NOMO-1 (cell line): Measurements from ENCODE around the gene TRIM8.
A peak's percentile ranks its signal among the peaks of the same experiment; 100 is the strongest.

Experiments used
- DNase-seq, 2 experiments: peaks; one replicate each; lab custom pipeline; 2025; ENCODE audit not compliant: unreplicated experiment in 2 of 2; lab: John Stamatoyannopoulos, UW

The TRIM8 gene

GRCh38 chr10:102631525-102632393 is 12.5 kb upstream of the TRIM8 start:
- no peak for DNase-seq

DNA sequence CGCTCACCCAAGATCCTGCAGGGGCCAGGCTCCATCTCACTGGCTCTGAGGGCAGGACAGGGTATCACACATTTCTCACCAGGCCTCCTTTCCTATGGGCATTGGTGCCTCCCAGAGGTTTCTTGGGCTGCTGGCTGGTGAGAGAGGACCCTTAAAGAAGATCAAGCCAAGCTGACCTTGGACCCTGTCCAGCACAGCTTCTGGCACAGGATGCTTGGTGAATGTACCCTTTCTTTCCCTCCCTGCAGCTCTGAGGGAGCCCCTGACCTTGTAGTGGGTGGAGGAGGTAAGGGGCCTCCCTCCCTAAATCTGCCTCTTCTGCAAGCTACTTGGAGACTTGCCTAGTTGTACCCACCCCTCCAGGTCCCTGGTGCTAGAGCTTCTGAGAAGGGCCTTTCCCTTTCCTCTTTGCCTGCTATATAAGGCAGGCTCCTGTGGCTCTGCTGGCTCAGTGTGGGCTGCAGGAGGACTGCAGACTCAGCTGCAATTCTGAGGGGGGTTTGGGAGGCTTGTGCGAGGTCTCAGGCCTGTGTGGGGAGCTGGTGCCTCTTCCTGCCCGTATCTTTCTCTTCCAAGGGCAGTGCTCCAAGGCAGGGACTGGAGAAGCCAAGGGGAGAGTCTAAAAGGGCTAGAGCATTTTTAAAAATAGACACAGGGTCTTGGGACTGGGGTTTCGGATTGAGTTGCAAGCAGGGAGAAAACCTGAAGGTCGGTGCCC is 11.7 kb upstream of the TRIM8 start:
- peak in 1 of 2 experiments; percentile 23 for DNase-seq

GRCh38 chr10:102633287-102633686 is 11.0 kb upstream of the TRIM8 start:
- DNase-seq, result peak; percentile 93 to 96

DNA sequence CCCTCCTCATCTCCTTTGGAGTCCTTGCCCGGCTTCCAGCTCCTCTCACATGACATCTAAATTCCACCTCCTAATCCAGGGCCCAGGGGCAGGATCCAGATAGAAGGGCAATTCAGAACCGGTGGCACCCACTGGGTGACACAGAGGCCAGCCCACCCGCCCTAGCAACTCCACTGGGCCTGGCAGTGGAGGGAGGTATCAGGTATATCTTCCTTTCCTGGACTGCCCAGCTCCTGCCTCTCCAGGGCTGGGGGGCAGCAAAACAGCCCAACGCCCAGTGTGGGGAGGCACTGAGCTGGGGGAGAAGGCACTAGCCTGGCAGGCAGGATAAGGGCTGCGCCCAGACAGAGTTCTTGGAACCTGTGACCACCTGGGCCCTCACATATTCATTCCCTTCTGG is 10.4 kb upstream of the TRIM8 start:
- no peak for DNase-seq

DNA sequence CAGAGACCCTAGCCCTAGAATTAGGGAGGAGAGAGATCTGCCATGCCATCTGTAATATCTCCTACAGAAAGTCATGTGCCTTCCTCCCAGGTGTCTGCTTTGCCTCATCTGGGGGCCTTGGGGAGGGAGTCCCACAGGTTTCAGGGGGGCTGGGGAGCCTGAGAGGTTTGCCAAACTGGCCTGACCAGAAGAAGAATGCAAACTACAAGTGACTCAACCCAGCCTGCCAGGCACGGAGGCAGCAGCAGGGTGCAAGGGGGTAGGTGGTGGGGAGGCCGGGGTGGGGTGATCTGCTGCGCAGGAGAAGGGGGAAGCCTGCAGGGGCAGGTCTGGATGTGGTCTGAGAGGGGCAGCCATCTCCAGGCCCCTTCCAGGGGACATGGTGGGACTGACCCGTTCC is 9.6 kb upstream of the TRIM8 start:
- DNase-seq, result no peak

DNA sequence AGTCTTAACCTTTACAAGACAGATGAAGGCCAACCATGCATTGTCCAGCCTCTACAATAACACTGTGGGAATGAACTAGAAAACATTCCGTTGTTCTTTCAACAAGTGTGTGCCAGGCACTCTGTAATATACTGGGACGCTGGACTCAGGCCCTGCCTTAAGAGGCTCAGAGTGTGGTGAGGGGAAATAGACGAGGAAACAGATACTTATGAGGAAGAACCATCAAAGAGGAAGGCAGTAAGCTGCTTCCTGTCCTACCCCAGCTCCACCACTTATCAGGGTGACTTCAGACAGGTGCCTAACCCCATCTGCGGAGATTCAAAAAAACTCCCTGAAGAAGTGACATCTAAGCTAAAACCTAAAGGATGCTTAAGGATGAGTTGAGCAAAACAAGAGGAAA is 8.9 kb upstream of the TRIM8 start:
- DNase-seq, result peak; percentile 53 to 63

- DNase-seq, result no peak
These were observed 4.7 kb upstream of the TRIM8 start for GRCh38 chr10:102639537-102639936.

DNA sequence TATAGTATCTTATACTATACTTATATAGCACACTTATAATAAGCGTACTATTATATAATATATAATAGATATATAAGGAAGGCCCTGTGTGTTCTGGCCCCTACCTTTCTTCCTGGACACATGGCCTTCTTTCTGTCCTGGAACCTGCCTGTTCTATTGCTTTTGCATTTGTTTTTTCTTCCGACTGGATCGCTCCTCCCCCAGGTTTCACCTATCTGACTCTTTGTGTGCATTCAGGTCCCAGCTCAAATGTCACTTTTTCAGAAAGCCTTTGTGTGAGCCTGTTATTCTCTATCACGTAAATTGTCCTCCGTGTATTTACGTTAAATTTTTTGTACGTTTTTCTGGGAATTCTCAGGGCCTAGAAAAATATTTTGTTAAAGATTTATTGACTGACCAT is 2.9 kb upstream of the TRIM8 start:
- no peak for DNase-seq

DNA sequence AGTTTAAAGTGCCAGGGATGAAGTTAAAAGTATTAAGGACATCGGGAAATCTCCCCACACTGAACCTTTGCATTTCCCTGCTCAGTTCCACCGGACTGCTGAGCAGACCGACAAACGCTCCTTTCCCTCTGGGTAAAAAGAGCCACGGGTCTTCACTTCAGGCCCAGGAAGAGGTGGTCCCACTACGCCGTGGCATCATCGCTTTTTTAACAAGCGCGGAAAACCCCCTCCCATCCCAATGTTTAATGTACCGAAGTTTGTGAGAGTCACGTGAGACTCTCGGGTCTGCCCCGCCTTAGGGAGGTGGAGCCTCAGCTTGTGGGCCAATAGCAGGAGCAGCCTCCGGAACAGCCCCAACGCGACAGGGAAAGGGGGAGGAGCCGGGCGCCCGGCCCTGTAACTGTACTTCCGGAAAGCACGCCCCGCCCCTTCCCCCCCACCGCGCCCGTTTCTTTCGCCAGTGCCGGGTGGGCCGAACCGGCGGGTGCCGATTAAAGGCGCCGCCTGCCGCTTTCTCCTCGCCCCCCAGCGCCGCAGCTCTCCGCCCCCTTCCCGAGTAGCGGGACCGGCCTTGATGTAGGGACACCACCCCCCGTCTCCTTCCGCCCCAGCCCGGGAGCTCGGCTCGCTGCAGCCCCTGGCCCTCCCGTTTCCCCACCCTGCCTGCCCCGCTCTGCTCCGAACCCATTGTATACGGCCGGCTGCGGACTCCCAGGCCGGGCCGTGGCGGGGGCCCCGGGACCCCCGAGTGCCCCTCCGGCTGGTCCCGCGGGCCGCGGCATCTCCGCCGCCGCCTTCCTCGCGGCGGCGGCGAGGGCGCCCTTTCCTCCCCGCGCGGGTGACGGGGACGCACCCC is 2.2 kb upstream of the TRIM8 start:
- peak; percentile 96 to 97 for DNase-seq

GRCh38 chr10:102642736-102643335 is 1.4 kb upstream of the TRIM8 start:
- DNase-seq, result peak in 1 of 2 experiments; percentile 18

- DNase-seq, result peak; percentile 48 to 59
These were observed 778 bp upstream of the TRIM8 start for GRCh38 chr10:102643336-102644065.

DNA sequence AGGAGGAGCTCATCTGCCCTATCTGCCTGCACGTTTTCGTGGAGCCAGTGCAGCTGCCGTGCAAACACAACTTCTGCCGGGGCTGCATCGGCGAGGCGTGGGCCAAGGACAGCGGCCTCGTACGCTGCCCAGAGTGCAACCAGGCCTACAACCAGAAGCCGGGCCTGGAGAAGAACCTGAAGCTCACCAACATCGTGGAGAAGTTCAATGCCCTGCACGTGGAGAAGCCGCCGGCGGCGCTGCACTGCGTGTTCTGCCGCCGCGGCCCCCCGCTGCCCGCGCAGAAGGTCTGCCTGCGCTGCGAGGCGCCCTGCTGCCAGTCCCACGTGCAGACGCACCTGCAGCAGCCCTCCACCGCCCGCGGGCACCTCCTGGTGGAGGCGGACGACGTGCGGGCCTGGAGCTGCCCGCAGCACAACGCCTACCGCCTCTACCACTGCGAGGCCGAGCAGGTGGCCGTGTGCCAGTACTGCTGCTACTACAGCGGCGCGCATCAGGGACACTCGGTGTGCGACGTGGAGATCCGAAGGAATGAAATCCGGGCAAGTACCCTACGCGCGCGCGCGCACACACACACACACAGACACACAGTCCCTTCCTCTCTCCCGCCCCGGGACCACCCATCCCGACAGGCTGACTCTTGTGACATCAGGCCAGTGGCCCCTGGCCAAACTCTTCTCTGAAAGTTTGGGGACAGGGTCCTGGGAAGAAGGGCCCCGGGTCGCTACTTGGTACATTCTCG is 538 bp downstream of the TRIM8 start:
- peak; percentile 51 to 70 for DNase-seq

- DNase-seq, result peak; percentile 68 to 77
These were observed 1.1 kb downstream of the TRIM8 start for GRCh38 chr10:102645388-102645740.

GRCh38 chr10:102645741-102646609 is 1.7 kb downstream of the TRIM8 start:
- DNase-seq, result peak; percentile 98

DNA sequence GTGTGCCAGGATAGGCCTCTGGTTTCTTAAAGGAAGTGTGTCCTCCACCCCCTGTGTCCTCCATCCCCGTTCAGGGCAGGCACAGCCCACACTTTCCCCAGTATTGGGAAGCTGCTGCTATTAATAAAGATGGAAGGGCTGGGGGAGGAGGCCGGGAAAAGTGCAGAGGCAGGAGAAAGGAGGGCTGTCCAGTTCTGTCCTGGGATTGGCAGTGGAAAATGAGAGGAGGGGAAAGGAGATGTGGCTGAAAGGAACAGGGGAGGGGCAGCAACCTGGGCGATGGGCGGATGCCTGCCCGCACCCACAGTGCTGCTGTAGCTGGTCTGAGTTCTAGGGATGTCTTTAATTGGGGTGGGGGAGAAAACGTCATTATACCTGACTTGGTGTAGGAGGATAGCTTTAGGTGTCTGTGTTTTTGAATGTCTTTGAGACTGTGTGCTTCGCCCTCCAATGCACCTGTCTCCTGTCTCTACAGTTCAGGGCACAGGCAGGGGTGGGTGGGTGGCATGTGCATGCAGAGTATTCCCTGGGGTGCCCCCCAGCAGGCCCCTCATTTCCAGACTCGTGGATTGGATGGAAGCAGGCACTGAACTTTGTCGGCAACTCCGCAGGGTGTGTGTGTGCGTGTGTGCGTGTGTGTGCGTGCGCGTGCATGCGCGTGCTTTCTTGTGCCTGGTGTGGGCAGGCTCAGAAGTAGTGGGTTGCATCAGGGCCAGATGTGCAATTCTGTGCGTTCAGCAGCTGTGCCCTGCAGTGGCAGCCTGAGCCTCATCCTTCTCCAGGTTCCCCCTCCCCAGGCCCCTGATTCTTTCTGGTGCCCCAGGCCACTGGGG is 2.5 kb downstream of the TRIM8 start:
- DNase-seq, result peak in 1 of 2 experiments; percentile 26

- no peak for DNase-seq
These were observed 3.4 kb downstream of the TRIM8 start for GRCh38 chr10:102647443-102648268.
